Gastrocnemius medialis (tissue), 4 donors: ENCODE results near the gene CIT.

Source experiments
- CTCF ChIP-seq, 5 experiments: fragments of 450-650 bp in 3 of 5; fragments of 200-600 bp in 2 of 5; sonication (generic) in 2 of 5; IDR thresholded peaks in 4 of 5; conservative IDR thresholded peaks in 1 of 5; 1 replicate in 4 of 5; 2 replicates in 1 of 5; pipeline ENCODE4 v1.5.1; 2016 to 2019; ENCODE audit warnings: antibody characterized with exemption in 5 of 5, mild to moderate bottlenecking in 3 of 5, moderate library complexity in 3 of 5
- POLR2A ChIP-seq, 2 donors: fragments of 450-650 bp; IDR thresholded peaks; one replicate each; pipeline ENCODE4 v1.6.1; 2017; ENCODE audit warnings: antibody characterized with exemption in 2 of 2, mild to moderate bottlenecking in 2 of 2, moderate library complexity in 2 of 2

- TF ChIP-seq CTCF (IDR thresholded peaks at IDR 0.05 in 4 of 5, conservative IDR thresholded peaks at IDR 0.05 in 1 of 5) (no peak), POLR2A (IDR thresholded peaks at IDR 0.05) (no peak)
Observed at GRCh38 chr12:119864591-119864990, 12.5 kb downstream of the CIT start.
